Neural progenitor cell (in vitro differentiated cells): ENCODE results near the gene ANKRD30A. TPM values are rescaled to one million over a fixed set of nuclear protein-coding genes. Genes with fewer than 3 reads are reported as not detected.
"Not testable (repeated sequence)": the region's sequence is repeated elsewhere in the genome, so short reads cannot be mapped to it uniquely, and the experiment has no call there.

Source experiments
- DNase-seq: peaks from one replicate; pipeline ENCODE4 v3.0.0-alpha.2; 2016; ENCODE audit warnings: low spot score
- H2AFZ ChIP-seq: fragments of 200-600 bp; sonication (generic); replicated peaks from 2 replicates; pipeline ENCODE4 v1.6.1; 2016; ENCODE audit warnings: antibody characterized with exemption
- H3F3A ChIP-seq: fragments of 200-600 bp; sonication (generic); 2 replicates; pipeline ENCODE4 v1.6.1; 2016; ENCODE audit warnings: antibody characterized with exemption, low read depth
- H3K27ac ChIP-seq: fragments of 200-600 bp; sonication (generic); 2 replicates; pipeline ENCODE4 v1.5.1; 2016; ENCODE audit warnings: mild to moderate bottlenecking
- H3K27me3 ChIP-seq: fragments of 200-600 bp; sonication (generic); 2 replicates; pipeline ENCODE4 v1.6.1; 2016; ENCODE audit warnings: mild to moderate bottlenecking, moderate library complexity
- H3K36me3 ChIP-seq: fragments of 200-600 bp; sonication (generic); 2 replicates; pipeline ENCODE4 v1.5.1; 2016
- H3K4me1 ChIP-seq: fragments of 200-600 bp; sonication (generic); 2 replicates; pipeline ENCODE4 v1.6.1; 2016; ENCODE audit warnings: mixed run types
- H3K4me2 ChIP-seq: fragments of 200-600 bp; sonication (generic); 2 replicates; pipeline ENCODE4 v1.6.1; 2016
- H3K4me3 ChIP-seq: fragments of 200-600 bp; sonication (generic); 2 replicates; pipeline ENCODE4 v1.5.1; 2016
- H3K79me2 ChIP-seq: fragments of 200-600 bp; sonication (generic); 2 replicates; pipeline ENCODE4 v1.6.1; 2016; ENCODE audit warnings: low read depth
- H3K9ac ChIP-seq: fragments of 200-600 bp; sonication (generic); 2 replicates; pipeline ENCODE4 v1.6.1; 2016
- H3K9me3 ChIP-seq: fragments of 200-600 bp; sonication (generic); 2 replicates; pipeline ENCODE4 v1.5.1; 2016; ENCODE audit warnings: low read depth
- H4K20me1 ChIP-seq: fragments of 200-600 bp; sonication (generic); 2 replicates; pipeline ENCODE4 v1.6.1; 2016; ENCODE audit warnings: low read depth
- H3K27ac Mint-ChIP-seq: 3 replicates; pipeline ENCODE4 v1.8.0; 2021; ENCODE audit warnings: mixed read lengths
- H3K27me3 Mint-ChIP-seq: 2 replicates; pipeline ENCODE4 v1.8.0; 2022; ENCODE audit warnings: low read depth, mild to moderate bottlenecking, inconsistent platforms, moderate library complexity, mixed read lengths; ENCODE audit not compliant: insufficient read depth
- H3K36me3 Mint-ChIP-seq: 3 replicates; pipeline ENCODE4 v1.8.0; 2021; ENCODE audit warnings: mixed read lengths
- H3K4me1 Mint-ChIP-seq: 3 replicates; pipeline ENCODE4 v1.8.0; 2021; ENCODE audit warnings: mixed read lengths
- H3K4me3 Mint-ChIP-seq: 3 replicates; pipeline ENCODE4 v1.8.0; 2021; ENCODE audit warnings: mild to moderate bottlenecking, moderate library complexity, mixed read lengths
- H3K9me3 Mint-ChIP-seq: 3 replicates; pipeline ENCODE4 v1.8.0; 2020; ENCODE audit warnings: mixed read lengths
- EZH2 ChIP-seq: fragments of 200-600 bp; sonication (generic); IDR thresholded peaks from 2 replicates; pipeline ENCODE4 v1.6.1; 2017; ENCODE audit warnings: antibody characterized with exemption, mild to moderate bottlenecking, moderate library complexity
- EZH2phosphoT487 ChIP-seq: fragments of 200-600 bp; sonication (generic); IDR thresholded peaks from 2 replicates; pipeline ENCODE4 v1.6.1; 2017; ENCODE audit warnings: antibody characterized with exemption
- total RNA-seq: library from RNA; depleted of rRNA; stranded (reverse); fragments of >200 nt; gene quantifications from 2 replicates; pipeline ENCODE4 v1.2.3, GENCODE V29; 2015; ENCODE audit warnings: low replicate concordance
- TF ChIP-seq, protein P1 (sequence below): fragments of 200-600 bp; sonication (generic); IDR thresholded peaks from 2 replicates; pipeline ENCODE4 v1.5.1; 2017; ENCODE audit warnings: antibody characterized with exemption, mild to moderate bottlenecking

ANKRD30A gene, protein sequence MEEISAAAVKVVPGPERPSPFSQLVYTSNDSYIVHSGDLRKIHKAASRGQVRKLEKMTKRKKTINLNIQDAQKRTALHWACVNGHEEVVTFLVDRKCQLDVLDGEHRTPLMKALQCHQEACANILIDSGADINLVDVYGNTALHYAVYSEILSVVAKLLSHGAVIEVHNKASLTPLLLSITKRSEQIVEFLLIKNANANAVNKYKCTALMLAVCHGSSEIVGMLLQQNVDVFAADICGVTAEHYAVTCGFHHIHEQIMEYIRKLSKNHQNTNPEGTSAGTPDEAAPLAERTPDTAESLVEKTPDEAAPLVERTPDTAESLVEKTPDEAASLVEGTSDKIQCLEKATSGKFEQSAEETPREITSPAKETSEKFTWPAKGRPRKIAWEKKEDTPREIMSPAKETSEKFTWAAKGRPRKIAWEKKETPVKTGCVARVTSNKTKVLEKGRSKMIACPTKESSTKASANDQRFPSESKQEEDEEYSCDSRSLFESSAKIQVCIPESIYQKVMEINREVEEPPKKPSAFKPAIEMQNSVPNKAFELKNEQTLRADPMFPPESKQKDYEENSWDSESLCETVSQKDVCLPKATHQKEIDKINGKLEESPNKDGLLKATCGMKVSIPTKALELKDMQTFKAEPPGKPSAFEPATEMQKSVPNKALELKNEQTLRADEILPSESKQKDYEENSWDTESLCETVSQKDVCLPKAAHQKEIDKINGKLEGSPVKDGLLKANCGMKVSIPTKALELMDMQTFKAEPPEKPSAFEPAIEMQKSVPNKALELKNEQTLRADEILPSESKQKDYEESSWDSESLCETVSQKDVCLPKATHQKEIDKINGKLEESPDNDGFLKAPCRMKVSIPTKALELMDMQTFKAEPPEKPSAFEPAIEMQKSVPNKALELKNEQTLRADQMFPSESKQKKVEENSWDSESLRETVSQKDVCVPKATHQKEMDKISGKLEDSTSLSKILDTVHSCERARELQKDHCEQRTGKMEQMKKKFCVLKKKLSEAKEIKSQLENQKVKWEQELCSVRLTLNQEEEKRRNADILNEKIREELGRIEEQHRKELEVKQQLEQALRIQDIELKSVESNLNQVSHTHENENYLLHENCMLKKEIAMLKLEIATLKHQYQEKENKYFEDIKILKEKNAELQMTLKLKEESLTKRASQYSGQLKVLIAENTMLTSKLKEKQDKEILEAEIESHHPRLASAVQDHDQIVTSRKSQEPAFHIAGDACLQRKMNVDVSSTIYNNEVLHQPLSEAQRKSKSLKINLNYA (N-terminal part only)
- not detected in 2 replicates for total RNA-seq

DNA sequence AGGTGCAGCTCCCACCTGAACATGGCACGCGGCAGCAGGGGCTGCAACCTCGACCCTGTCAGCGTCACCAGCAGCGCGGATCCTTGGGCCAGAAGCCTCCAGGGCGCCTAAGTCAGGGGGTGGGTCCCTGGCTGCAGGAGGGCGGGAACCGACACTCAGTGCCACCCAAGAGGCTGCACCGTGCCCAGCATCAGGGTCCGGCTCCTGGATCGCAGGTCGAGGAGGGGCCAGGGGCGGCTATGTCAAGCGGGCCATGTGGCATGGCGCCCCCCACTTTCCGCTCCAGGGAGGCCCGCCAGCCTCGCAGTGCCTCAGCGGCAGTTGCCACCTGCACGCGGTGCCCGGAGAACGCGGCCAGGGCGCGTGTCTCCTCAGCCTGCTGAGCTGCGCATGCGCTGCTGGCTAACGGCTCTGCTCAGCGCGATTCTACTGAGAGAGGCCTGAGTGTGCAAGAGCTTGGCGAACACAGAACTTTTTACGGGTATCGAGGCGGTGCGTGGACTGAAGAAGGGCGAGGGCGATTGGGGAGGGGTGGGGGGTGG lies at the start of gene ANKRD30A:
Gene ANKRD30A (plus strand): TSS at position 408 of the 542 bp plus-strand sequence. CDS start 190 bp downstream, outside the sequence.
- TF ChIP-seq EZH2: no peak
- no peak for TF ChIP-seq EZH2phosphoT487
- TF ChIP-seq, protein P1, sequence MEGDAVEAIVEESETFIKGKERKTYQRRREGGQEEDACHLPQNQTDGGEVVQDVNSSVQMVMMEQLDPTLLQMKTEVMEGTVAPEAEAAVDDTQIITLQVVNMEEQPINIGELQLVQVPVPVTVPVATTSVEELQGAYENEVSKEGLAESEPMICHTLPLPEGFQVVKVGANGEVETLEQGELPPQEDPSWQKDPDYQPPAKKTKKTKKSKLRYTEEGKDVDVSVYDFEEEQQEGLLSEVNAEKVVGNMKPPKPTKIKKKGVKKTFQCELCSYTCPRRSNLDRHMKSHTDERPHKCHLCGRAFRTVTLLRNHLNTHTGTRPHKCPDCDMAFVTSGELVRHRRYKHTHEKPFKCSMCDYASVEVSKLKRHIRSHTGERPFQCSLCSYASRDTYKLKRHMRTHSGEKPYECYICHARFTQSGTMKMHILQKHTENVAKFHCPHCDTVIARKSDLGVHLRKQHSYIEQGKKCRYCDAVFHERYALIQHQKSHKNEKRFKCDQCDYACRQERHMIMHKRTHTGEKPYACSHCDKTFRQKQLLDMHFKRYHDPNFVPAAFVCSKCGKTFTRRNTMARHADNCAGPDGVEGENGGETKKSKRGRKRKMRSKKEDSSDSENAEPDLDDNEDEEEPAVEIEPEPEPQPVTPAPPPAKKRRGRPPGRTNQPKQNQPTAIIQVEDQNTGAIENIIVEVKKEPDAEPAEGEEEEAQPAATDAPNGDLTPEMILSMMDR: no peak
- no peak for DNase-seq
- H2AFZ ChIP-seq: no peak within 1 kb of the TSS
- H3K27me3 Mint-ChIP-seq: no peaks in the 10 kb centered on the region
- no peak within 1 kb of the TSS for H3K9ac ChIP-seq
- H3K27me3 ChIP-seq: no peaks in the 10 kb centered on the region
- no peaks in the 10 kb centered on the region for H3K4me1 ChIP-seq
- H3K79me2 ChIP-seq: no peaks in the 10 kb centered on the region
- H3K4me1 Mint-ChIP-seq: no peaks in the 10 kb centered on the region
- H3K4me2 ChIP-seq: no peak within 1 kb of the TSS
- H3K36me3 ChIP-seq: no peaks in the 10 kb centered on the region
- H3K9me3 Mint-ChIP-seq: peaks cover 15% of the 10 kb centered on the region
- H3K4me3 ChIP-seq: no peak within 1 kb of the TSS
- no peak within 1 kb of the TSS for H3K4me3 Mint-ChIP-seq
- no peak within 1 kb of the TSS for H3K27ac Mint-ChIP-seq
- no peaks in the 10 kb centered on the region for H3F3A ChIP-seq
- peaks cover 23% of the 10 kb centered on the region for H3K9me3 ChIP-seq
- H3K36me3 Mint-ChIP-seq: no peaks in the 10 kb centered on the region
- H4K20me1 ChIP-seq: no peaks in the 10 kb centered on the region
- no peak within 1 kb of the TSS for H3K27ac ChIP-seq

DNA sequence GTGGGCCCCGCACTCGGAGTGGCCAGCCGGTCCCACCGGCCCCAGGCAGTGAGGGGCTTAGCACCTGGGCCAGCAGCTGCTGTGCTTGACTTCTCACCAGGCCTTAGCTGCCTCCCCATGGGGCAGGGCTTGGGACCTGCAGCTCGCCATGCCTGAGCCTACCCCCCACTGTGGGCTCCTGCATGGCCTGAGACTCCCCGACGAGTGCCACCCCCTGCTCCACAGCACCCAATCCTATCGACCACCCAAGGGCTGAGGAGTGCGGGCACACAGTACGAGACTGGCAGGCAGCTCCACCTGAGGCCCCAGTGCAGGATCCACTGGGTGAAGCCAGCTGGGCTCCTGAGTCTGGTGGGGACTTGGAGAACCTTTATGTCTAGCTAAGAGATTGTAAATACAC lies 49.3 kb upstream of the ANKRD30A start:
- not testable (repeated sequence) for H3K9ac ChIP-seq

DNA sequence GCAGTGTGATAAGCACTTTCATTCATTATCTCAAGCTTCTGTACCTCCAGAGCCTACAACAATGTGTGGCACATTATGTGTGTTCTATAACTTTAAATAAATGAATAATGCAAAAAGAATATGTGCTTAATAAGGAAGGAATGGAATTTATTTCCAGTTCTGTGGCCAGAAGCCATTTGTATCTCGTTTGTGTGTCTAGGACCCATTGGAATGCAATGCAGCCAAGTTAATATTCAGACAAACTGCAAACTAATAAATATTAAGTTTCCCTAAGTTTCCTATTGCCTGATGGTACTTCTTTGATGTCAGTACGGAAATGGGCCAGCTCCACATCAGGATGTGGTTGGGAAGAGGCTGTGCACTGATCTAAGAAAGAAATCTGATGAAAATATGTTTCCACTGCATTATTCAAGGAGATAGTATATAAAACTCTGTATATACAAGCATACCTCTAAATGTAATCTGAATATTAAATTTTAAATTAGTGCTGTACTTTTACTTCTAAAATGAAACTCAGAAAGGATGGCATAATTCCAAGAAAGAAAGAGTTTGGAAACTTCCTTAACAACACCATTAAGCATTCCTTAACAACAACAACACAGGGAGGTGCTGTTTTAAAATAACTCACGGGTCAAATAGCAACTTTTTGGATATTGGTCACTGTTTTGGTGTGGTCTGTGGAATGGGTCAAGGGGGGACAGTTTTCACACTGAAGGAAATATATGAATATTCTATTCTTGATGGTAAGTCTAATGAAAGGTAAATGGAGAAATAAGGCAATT lies 29.4 kb upstream of the ANKRD30A start:
- TF ChIP-seq, protein P1: no peak
- TF ChIP-seq EZH2 (no peak), EZH2phosphoT487 (no peak)

More for the DNA sequence above, 49.3 kb upstream of the ANKRD30A start:
- H3K27me3 Mint-ChIP-seq, H2AFZ ChIP-seq, H3K27ac Mint-ChIP-seq, H3K4me3 ChIP-seq, H3K36me3 Mint-ChIP-seq, H4K20me1 ChIP-seq, H3K27me3 ChIP-seq, H3F3A ChIP-seq, H3K4me3 Mint-ChIP-seq, H3K4me1 ChIP-seq, H3K4me1 Mint-ChIP-seq, DNase-seq, H3K79me2 ChIP-seq, H3K36me3 ChIP-seq, H3K27ac ChIP-seq, H3K4me2 ChIP-seq: not testable (repeated sequence)
- H3K9me3 ChIP-seq: peaks cover 34% of the 10 kb centered on the region
- H3K9me3 Mint-ChIP-seq: peaks cover 31% of the 10 kb centered on the region

More for the DNA sequence above, 29.4 kb upstream of the ANKRD30A start:
- no peaks in the 10 kb centered on the region for H3K4me1 Mint-ChIP-seq
- Histone ChIP-seq H3K9ac (no peak overlapping the region), H3K4me1 (no peaks in the 10 kb centered on the region), H3K4me3 (no peak overlapping the region), H3F3A (no peaks in the 10 kb centered on the region), H3K27me3 (no peaks in the 10 kb centered on the region), H3K4me2 (no peak overlapping the region), H2AFZ (no peak overlapping the region), H4K20me1 (no peaks in the 10 kb centered on the region), H3K27ac (no peak overlapping the region), H3K36me3 (no peaks in the 10 kb centered on the region), H3K9me3 (peaks cover 40% of the 10 kb centered on the region), H3K79me2 (no peaks in the 10 kb centered on the region)
- H3K4me3 Mint-ChIP-seq: no peak overlapping the region
- DNase-seq: no peak
- peaks cover 28% of the 10 kb centered on the region for H3K9me3 Mint-ChIP-seq
- no peak overlapping the region for H3K27ac Mint-ChIP-seq
- no peaks in the 10 kb centered on the region for H3K36me3 Mint-ChIP-seq
- peaks cover 2% of the 10 kb centered on the region for H3K27me3 Mint-ChIP-seq
